SHP77 treated with DMSO at 0.1 percent for 48 hours (cell line): Measurements from ENCODE around the gene NTHL1.

Experiments used
- DNase-seq: peaks from one replicate; lab custom pipeline; 2025; lab: John Stamatoyannopoulos, UW

NTHL1 gene

DNA sequence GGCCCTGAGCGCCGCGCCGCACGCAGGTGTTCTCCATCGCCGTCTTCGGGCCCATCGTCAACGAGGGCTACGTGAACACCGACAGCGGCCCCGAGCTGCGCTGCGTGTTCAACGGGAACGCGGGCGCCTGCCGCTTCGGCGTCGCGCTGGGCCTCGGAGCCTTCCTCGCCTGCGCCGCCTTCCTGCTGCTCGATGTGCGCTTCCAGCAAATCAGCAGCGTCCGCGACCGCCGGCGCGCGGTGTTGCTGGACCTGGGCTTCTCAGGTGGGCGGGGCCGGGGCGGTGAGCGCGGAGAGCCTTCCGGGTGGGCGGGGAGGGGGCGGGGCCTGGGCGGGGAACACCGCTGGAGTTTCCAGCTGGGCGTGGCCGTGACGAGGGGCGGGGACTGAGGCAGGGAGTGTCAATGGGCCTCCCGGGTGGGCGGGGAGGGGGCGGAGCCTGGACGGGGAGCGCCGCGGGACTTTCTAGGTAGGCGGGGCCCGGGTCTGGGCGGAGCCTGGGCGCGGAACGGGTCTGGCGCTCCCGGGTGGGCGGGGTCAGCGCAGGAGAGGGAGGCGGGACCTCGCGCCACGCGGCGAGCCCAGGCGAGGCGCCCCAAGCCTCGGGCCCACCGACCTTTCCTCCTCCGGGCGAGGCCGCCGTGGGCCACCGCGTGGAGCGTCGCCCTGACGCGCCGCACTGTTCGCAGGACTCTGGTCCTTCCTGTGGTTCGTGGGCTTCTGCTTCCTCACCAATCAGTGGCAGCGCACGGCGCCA is 55.5 kb downstream of the NTHL1 start:
- no peak for DNase-seq

DNA sequence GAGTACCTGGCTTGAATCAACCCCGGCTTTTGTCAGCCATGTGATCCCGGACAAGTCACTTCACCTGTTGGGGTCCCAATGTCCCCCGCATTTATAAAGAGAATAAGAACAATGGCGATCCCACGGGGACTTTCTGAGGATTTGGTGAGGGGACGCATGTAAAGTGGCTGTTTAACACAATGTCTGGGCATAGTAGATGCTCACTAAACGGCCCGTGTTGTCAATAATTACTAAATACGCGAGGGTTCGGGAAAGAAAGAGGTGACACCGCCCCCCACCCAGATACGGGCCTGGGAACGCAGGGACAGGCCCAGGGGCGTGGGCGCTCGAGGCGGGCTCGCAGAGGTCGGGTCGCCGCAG is 56.1 kb downstream of the NTHL1 start:
- no peak for DNase-seq

DNA sequence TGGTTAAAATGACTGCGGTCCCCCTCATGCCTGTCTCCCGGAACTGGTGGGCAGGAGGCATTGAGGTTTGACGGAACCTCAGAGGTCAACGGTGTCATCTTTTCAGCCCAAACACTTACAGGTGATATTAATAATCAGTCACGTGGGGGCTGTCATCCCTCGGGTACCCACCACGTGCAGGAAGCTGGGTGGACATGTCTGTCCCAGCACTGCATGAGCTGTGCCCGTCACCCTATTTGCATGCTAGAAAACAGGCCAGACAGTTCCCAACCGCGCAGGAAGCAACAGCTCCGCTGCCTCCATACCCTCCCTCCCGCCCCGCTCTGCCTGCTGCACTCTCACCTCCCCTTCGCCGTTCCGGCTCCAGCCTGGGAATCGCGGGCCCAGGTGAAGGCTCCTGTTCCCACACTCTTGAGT is 56.5 kb downstream of the NTHL1 start:
- DNase-seq = no peak

DNA sequence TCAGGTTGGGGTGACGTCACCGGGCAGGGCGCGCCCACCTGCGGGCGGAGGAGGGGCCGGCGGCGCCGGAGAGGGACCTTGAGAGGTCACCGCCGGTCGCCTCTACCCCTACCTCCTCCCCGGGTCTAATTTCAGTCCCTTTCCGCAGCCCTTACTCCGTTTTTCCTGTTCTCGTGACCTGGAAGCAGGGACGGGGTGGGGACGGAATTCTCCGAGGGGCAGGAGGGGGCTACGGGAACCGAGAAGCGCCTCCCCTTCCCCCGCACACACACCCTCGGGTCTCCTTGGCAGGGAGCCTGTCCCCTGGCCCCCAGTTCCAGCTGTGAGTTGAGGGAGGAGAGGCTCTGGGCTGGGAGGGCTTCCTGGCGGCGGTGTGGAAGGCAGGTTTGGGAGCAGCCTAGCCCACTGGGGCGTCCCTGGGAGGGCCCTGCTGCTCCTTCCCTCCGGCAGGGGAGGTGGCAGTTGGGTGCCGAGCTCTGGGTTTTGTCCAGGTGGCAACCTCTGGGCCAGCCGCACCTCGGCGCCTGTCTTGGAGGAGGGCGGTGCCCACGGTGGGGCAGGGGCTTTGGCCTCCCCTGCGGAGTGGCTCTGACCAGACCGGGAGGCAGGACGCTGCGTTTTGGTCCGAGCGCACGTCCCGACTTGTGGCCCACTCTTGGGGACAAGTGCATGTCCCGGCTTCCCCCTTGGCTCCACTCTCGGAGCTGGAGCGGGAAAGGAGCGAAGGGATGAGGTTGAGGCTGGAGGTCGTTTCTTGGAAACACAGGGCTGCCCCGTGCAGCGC is 57.1 kb downstream of the NTHL1 start:
- no peak for DNase-seq

DNA sequence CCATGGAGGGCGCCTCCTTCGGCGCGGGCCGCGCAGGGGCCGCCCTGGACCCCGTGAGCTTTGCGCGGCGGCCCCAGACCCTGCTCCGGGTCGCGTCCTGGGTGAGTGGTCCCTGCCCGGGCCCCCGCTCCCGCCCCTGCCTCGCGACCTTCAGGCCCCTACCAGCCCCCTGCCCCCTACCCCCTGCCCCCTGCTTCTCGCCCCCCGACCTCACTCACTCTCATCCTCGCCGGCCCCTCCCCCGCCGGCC is 57.6 kb downstream of the NTHL1 start:
- no peak for DNase-seq
